T1000 (cell line): ENCODE measurements around the gene KRT4.

Experiments used
- DNase-seq: peaks from one replicate; lab custom pipeline; 2025; ENCODE audit warnings: mixed read lengths; lab: John Stamatoyannopoulos, UW

KRT4 gene

DNA sequence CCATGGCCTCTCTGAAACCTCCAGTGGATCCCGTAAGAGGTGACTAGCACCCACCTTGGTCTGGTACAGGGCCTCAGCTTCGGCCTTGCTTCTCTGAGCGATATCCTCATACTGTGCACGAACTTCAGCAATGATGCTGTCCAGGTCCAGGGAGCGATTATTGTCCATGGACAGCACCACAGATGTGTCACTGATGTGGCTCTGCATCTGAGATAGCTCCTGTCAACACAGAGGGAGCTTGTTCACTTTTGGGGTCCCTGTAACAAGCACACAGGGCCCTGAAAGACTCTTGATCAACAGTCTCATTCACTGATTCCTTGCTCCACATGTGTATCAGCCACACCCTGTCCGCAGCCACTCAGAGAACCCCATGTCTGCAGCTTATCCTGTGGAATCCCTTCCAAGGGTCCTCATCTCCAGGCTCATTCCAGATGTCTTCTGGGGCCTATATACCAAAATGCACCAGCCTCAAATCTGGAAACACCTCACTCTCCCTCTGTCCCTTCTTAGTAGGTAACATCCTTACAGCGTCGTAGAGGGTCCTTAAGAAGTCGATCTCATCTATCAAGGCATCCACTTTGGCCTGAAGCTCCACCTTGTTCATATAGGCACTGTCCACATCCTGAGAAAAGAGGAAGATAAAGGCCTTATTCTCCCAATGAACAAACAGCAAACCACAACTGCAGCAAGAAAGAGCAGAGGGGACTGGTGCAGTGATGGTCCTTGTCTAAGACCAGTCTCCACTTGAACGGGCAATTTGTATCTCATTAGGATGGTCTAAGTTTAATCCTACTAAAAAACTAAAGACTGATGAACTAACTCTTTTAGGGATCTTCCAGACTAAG, 21.5 kb downstream of the KRT4 start:
- no peak for DNase-seq

DNA sequence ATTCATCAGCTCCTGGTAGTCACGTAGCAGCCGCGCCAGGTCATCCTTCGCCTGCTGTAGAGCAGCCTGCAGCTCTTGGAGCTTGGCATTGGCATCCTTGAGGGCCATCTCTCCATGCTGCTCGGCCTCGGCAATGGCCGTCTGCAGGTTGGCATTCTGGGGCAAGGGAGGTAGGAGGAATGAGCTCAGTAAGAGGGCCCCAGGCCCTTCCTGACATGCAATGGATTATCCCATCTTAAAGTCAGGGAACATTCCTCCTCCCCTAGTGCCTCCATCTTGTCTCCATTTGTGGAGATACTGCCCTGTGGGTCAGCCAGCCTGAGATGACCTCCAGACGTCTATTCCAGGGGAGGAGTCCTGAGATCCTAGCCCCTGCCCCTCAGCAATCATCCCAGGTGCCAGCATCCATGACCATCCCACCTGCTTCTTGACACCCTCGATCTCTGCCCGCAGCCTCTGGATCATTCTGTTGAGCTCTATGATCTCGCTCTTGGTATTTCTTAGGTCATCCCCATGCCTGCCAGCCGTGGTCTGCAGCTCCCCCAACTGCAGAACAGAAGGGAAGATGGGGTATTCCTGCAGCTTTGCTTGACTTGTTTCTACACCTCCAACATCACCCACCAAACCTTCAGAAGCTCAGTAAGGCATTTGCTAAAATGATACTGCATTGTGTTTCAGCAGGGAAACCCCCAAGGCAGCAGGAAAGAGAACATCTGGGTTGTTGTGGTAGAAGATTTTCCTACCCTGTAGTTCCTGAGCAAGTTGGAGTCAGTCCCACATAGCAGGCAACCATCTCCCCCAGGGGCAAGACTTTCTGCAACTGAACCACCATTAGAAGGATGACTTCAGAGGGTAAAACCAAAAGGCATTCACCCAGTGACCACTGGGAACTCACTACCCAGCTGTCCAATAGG, 22.4 kb downstream of the KRT4 start:
- no peak for DNase-seq

DNA sequence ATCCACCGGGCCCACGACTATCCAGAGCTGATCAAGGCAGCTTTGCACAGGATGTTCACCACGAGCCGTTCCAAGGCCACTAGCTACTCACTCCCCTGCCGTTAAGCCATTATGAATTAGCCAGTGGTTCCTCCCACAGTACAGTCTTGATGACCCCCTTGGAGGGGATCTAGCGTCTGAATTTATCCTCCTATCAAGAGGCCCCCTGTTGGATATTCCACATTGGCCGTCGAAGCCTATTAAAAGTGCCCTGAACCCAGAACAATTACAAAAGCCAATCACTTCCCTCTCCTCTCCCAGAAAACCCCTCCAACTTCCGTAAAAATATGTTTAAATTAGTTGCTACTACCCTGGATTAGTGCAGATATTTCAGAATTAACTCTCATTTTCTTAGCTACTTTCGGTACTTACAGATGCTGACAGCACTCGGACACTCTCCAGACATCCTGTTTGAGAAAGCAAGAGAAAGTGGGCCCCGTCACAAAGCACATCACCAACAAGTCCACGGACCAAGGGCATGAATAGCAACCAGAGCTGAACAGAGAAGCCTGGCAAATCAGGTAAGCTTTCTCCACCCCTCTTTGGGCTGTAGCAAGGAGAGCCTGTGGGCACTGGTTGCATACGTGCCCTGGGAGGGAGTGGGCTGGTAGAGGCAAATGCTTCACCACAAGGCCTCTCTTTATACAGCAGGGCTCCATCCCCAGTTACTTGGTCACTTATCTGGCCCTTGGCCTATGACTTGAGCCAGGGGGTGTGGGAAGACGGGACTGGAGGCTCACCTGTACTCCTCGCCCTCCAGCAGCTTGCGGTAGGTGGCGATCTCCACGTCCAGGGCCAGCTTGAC, 23.3 kb downstream of the KRT4 start:
- no peak for DNase-seq

DNA sequence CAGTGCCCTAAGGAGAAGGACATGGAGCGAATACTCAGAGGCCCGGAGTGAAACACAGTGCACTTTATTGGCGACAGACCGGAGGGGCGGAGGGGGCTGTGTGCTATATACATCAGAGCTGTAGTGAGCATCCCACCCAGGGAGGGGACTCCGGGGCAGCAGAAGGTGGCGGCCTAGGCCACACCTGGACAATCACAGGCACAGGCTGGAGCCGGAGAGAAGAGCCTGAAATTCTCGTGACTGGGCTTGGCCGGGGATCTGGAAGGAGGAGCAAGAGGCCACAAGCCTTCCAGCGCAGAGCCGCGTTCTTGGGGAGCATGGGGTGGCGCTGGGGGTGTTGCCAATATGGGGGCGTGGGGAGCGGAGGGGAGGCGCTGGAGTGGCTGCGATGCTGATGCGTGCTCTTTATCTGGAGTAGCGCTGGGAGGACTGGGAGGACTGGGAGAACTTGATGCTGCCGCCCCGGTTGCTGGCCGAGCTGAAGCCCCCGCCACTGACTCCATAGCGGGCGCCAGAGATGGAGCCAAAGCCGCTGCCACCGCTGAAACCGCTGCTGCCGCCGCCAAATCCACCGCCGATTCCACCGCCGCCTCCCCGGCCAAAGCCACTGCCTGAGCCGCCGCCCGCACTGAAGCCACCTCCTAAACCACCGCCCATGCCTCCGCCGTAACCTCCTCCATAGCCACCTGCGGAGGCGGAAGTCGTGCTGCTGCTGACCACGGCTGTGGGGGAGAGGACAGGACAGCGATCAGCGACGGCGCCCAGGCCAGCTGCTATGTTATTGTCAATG, 24.1 kb downstream of the KRT4 start:
- DNase-seq, result no peak

DNA sequence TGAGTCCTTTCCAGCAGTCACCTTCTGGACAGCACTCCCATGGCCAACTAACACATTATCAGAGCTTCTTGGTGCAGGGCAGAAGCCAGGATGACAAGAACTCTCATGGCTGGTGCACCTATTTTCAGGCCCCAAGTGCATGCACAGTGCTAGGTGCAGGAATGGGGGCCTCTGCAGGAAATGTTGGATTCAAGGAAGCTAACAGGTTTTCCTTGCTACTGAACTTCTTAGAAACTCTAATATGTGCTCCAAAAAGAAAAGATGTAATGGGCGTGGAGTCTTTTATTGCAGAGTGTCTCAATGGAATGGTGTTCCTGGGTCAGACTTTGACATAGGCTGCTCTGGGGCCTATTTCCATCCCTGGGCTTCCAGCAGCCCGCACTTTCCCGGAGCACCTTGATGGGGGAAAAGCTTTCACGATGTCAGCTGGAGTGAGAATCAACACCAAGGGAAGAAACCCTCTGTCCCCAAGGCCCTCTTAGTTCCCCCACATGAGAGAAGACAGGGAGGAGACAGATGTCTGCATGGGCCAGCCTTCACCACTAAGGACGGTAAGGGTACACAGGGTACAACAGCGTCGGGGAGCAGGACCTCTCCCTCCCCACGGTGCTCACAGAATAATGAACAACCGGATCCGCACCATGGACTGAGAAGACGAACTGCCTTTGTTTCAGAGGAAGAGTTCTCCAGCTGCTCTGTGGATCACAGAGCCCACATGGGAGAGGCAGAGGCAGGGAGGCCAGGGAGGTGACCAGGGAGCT, 24.9 kb downstream of the KRT4 start:
- no peak for DNase-seq

DNA sequence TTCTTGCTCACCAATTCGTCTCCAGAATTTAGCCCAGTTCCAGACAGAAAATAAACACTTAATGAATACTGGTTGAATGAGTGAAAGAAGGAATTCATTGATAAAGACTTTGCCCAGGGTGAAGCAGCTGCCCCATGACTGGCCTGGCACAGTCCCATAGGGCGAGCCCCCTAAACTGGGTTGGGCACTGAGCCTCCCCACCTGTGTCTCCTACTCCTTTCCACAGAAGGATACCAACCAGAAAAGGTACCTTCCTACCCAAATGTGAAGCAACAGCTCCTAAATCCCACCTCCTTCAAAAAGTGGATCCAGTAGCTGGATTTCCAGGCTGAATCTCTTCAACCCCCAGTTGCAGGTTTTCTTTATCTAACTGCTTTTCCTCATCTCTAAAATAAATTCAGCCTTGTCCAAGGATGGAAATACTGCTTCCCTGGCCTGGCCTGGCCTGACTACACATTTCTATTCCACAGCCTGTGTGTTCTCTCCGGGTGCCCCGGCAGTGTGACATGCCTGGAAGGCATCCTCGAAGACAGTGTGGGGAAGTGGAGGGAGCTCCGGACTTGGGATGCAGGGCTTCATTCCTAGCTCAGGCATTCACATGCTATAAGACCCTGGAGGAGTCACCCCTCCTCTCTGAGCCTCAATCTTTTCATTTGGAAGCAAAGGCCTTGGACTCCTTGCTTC, 25.6 kb downstream of the KRT4 start:
- no peak for DNase-seq

DNA sequence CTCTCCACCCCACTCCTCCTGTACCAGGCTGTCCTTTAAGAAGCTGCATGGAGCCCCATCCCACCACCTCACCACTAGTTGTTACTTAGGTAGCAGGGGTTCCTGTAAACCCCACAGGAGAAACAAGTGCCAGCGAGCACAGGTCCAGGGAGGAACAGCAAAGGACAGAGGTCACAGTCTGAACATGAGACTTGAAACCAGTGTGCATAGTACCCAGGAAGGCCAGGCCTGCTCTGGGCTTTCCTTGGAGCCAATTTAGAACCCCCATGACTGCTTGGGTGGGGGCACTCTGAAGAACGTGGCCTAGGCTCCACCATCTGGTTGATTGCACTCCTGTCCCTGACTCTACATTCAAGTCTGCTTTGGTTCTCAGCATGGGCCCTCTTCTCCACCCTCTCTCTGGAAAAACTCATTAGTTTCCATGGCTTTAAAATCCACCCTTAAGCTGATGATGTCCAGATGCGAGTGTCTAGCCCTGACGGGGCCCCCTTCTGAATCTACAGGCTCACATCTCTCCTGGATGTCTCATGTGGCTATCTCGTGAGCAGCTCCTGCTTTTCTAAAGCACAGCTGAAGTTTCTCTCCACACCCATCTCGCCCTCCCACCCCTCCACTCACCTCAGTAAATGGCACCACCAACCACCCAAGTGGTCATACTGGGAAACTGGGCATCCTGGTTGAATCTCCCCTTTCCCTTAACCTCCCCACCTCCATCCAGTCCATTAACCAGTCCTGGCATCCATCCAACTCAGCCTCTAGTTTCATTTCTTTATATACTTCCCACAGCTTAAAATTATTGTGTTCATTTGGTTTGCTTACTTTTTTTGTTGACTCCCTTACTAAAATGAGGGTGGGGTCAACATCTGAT, 26.4 kb downstream of the KRT4 start:
- DNase-seq, result no peak

DNA sequence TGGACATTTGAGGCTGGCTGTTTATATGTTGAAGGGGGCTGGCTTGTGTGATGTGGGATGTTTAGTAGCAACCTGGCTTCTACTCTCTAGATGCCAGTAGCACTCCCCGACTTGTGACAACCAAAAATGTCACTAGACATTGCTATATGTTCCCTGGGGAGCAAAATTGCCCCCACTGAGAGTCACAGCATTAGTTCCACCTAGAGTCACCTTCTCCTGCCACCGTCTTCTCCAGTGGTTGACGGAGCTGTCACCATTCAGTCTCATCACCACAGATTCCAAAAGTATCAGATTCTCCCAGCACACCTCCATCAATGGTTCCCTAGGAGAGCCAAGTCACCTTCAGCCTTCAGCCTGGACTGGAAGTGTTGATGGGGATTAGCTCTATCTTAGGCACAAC, 29.0 kb downstream of the KRT4 start:
- DNase-seq, result no peak

DNA sequence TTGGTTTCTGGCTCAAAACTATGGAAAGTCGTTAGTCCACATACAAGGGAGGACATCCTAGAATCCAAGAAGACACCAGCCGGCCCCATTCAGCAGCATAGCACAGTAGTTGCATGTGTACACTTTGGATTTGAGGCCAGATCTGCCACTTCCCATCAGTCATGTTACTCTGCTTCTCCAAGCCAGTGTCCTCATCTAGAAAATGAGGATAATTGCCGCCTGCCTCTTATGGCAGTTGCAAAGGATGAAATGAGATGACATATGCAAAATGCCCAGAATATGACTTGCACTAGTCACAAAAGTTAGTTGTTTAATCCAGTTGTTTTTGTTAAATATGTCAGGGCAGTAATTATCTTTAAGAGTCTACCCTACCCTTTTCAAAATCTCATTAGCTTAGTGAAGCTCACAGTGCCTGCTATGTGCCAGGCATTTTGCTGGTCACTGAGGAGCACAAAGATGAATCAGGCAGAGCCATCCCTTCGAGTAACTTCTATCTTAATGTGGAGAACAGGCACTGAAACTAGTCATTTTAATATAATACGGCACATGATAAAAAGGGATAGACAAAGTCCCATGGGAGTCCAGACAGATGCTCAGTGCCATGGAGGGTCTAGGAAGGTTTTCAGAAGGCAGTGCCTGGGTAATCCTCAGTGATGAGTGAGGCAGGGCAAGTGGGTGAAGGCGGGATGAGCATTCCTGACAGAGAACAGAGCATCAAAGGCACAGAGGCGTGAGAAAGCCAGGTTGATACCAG, 30.2 kb downstream of the KRT4 start:
- no peak for DNase-seq

DNA sequence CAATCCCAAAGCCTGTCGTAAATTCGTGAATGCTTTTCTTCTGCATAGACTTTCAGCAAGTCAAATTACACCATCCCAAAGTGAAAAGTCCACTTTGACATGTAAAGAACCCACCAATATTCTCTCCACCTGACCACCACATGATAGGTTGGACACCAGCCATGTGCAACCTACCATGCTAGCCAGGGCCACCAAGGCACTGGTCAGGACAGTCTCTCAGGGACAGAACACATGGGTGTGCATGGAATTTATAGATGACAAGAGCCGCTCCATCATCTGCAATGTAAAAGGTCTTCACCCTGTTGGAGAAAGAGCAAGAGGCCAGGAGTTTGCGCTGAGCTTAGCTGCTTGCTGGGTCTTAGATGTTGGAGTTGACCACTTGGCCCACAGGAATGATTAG, 31.4 kb downstream of the KRT4 start:
- no peak for DNase-seq

DNA sequence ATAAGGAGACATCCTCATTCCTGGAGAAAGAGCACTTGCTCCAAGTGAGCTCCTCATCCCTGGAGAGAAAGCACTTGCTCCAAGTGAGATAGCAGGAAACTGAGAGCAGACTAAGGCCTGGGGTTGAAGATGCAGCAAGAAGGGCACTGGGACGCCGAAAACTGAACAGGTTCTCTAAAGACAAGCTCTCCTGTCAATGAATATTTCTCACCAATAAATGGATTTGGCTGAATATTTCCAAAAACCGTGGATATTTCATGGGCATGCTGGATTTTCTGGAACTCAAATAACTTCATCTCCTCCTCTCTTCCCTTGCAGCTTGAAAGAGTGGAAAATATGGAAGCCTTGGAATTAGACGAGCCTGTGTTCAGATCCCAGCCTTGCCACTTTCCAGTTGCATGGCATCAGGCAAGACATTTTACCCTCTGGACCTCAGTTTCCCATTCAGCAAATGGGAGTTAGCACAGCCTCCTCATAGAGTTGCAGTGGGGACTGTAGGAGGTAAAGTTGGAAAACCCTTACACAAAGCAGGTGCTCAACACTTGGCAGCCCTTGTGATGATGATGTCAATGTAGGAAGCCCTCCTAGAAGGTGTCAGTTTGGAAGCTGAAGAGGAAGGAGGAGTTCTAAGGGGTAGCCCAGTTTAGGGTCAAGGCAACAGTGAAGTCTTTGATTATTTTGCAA, 32.4 kb downstream of the KRT4 start:
- DNase-seq, result no peak

DNA sequence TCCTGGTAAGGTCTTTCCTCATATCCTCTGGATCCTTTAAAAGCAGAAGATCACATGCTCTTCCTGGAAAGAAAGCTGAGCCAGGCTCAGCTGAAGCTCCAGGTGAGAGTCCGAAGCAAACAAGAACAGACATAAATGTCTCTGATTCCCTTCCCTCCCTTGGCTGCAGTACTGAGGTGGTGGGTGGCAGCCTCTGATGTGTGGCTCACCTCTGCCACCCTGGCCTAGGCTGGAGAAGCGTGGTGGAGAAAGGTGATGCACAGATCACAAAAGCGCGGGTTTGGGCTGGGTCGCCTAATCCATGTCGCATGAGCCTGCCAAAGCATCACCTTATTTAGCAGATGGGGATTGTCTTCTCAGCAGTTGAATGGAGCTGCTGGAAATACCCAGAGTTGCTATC, 34.0 kb downstream of the KRT4 start:
- DNase-seq, result no peak

DNA sequence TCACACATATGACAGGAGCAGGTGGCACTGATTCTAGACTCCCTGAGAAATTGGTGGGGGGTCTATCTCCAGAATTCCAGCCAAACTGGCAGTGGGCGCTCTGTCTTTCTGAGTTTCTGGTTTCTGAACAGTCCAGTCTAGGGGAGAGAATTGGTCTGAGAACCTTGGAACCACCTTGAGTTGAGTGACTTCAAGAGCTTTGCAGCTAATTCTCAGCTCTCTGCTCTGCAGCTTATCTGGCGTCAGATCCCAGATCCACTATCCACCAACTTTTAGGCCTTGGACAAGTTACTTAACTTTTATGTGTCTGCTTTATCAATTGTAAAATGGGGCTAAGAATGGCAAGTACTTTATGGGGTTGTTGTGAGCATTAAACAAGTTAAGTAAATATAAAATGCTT, 35.1 kb downstream of the KRT4 start:
- DNase-seq, result no peak

DNA sequence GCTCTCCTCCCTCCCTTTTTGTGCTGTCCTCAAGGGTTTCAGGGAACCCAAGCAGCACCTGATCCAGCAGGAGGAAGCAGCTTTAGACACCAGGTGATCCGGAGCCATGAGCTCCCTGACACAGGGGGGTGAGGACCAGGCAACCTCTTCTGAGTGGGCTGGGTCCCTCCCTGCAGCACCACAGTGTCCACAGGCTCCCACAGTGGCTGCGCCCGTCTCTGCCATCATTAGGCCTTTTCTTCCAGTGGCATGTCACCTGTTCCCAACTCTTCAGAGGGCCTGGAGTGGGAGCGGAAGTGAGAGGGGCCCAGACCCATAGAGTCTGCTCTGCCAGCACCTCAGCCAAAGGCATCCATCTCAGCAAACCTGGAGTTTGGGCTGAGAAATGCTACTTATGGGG, 36.4 kb downstream of the KRT4 start:
- DNase-seq, result no peak

DNA sequence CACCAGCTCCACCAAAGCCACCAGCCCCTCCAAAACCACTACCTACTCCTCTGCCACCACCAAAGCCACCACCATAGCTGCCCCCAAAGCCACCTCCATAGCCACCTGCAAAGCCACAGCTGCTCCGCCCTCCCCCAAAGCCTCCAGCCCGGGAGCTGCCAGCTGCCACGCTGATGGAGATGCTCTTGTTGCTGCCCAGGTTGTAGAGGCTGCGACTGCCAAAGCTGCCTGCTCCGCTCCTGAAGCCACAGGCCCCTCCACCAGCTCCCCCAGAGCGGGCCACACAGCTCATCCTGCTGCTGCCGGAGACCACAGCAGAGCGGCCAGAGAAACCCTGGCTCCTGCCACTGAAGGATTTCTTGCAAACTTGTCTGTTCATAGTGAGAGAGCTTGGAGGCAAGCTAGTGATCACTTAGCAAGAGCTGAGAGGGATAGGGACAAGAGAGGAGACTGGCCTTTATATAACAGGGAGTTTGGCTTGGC, 37.0 kb downstream of the KRT4 start, which contains the start of gene KRT76:
KRT76 (minus strand) TSS at position 433 of the 483 bp plus-strand sequence; CDS start at position 379, 54 bp downstream.
- DNase-seq, result no peak

DNA sequence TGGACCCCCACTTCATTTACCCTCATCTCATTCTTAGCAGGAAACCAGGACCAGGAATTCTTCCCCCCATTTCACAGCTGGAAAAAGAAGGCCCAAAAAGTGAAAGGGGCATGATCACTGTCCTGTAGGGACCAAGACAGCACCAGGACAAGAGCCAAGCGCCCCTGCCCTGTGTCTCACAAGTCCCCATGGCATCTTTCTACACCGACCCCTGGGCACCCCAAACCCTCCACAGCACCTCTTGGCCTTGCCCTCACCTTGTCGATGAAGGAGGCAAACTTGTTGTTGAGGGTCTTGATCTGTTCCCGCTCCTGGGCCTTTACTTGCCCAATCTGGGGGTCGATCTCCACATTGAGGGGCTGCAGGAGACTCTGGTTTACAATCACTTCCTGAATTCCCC, 37.5 kb downstream of the KRT4 start:
- no peak for DNase-seq

DNA sequence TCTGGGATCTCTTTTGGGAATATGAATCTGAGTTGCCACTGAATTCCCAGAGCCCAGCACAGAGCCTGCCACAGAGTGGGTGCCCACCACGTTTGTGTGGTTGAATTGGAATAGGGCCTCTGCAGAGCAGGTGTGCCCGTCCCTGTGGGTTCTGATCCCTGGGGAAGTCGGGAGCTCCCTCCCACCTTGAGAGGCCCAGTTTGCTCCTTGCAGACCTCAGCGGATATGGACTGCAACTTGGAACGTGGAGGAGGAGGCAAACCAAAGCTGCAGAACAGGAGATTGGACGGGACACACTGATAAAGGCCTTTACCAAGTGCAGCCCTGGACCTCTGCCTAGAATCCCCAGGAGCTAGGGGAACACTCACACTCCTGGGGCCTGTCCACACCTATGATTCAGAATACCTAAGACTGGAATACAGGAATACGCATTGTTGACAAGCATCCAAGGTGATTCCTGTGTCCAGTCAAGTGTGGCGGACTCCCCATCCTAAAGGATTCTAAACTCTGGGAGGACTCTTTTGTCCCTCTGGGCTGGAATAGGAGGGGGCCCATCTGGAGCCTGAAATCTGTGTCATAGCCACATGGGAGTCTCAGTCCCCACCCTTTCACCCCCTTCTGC, 39.2 kb downstream of the KRT4 start:
- DNase-seq, result no peak
